GM18507 (cell line): ENCODE data around the gene RNF207.

Source experiments
- DNase-seq: peaks from one replicate; pipeline ENCODE4 v3.0.0; 2011; ENCODE audit warnings: low read depth; ENCODE audit not compliant: insufficient read length; ENCODE audit errors: extremely low spot score
- FAIRE-seq: peaks from 2 replicates; lab custom pipeline; 2011; peaks lifted over from hg19 to GRCh38; lab: Jason Lieb, UNC

RNF207 gene

DNA sequence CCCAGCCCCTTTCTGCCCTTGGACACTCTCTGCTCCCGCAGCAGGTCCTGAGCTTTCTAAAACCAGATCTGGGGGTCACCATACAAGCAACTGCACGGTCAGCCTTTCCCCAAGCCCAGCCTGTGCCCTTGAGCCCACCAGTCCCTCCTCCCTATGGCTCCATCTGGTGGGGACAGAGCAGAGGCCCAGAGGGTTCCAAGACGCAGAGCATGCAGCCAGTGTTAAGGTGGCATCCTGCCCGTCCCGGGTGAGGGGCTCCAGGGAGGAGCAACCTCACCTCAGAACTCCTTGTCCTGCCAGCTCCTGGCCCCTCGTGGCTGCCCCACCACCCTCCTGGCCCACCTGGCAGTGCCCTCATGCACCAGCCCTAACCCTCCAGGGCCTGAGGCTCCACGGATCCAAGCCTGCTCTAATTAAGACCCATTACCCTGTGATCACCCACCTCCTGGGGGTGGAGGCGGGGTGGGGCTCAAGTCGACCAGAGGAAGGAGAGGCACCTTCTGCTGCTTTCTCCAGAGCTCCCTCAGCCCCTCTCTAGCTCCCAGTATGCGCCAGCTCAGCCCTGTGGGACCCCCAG lies 34.3 kb upstream of the RNF207 start:
- no peak for DNase-seq

DNA sequence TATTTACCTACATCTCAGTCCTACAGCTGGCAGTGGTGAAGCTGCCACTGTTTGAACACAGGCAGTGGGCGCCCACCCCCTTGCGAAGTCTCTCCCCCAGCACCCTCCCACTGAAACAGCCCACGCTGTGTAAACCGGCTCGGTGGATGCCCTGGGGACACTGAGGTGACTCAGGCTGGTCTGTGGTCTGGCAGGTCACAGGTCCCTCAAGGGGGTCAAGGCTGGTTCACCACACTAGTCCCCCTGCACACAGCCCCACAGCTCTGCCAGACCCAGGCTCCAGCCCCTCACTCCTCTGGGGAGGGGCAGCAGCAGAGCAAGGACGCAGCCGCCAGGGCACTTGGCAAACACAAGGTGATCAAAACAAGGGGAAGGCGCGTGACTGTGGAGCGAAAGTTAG lies 33.4 kb upstream of the RNF207 start:
- FAIRE-seq (no peak), DNase-seq (no peak)

More for the DNA sequence above, 34.3 kb upstream of the RNF207 start:
- FAIRE-seq = no peak

DNA sequence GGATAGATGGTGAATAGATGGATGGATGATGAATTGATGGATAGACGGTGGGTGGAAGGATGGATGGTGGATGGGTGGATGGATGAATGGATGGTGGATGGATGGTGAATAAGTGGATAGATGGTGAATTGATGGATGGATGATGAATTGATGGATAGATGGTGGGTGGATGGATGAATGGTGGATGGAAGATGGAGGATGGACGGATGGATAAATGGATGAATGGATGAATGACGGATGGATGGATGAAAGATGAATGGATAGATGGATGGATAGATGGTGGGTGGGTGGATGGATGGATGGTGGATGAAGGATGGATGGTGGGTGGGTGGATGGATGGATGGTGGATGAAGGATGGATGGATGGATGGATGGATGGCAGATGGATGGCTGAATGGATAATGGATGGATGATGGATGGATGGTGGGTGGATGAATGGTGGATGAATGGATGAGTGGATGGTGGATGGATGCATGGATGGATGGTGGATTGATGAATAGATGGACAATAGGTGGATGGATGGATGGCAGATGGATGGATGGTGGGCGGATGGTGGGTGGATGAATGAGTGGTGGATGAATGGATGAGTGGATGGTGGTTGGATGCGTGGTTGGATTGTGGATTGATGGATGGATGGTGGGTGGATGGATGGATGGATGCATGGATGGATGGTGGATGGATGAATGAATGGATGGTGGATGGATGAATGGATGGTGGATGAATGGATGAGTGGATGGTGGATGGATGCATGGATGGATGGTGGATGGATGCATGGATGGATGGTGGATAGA lies 31.1 kb upstream of the RNF207 start:
- FAIRE-seq = no peak
- no peak for DNase-seq

DNA sequence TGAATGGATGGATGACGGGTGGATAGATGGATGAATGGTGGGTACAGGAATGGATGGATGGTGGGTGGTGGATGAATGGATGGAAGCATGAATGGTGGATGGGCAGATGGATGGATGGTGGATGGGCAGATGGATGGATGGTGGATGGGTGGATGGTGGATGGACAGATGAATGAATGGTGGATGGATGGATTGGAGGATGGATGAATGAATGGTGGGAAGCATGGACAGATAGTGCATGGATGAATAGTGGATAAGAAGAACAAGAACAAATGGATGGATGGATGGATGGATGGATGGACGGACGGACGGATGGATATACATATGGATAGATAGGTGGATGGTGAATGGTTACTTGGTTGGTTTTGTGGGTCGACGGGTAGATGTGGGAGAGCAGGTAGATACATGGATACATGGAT lies 30.5 kb upstream of the RNF207 start:
- no peak for FAIRE-seq

DNA sequence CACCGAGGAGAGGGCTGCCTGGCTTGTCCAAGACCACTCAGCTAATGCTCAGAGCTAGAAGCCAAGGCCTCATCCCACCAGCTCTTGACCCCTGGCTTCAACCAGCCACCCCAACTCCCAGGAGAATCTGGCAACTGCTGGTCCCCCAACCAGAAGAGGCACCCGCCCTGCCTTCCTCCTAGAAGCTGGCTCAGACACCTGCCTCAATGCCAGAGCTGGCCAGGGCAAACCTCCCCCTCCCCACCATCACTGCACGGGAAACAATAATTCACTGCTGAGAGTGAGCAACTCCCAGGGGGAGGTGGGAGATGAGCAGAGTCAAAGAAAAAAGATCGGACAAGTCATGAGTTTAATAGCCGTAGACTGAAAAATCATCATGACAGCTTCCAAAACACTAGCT lies 29.1 kb upstream of the RNF207 start:
- no peak for FAIRE-seq
- DNase-seq = no peak

More for the DNA sequence above, 30.5 kb upstream of the RNF207 start:
- no peak for DNase-seq

DNA sequence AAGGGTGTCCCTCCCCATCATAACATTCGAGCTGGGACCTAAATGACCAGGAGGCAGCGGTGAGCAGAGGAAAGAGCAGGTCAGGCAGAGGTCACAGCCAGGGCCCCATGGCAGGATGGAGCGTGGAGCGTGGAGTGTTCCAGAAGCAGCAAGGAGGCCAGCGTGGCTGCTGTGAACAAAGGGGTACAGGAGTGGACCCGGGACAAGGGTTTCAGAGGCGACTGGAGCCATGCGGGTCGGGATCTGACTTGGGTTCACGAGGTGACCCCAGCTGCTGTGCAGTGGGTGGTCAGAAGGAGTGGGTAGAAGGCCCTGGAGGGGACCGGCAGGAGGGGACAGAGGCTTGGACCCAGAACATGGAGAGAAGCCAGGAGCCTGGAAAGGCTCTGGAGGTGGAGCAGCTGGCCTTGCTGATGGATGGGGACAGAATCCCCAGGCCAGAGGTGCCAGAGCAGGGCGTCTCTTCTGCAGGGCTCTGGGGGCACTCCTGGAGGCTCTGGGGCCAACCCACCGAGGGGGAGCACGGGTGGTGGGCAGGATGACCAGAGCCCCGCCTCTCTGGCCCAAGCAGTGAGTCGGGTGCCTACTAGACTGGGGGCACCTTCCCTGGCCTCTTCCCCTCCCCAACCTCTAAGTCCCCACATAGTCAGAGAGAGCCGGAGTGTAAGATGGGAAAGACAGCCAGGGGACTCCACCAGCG lies 28.1 kb upstream of the RNF207 start:
- FAIRE-seq (no peak), DNase-seq (no peak)

DNA sequence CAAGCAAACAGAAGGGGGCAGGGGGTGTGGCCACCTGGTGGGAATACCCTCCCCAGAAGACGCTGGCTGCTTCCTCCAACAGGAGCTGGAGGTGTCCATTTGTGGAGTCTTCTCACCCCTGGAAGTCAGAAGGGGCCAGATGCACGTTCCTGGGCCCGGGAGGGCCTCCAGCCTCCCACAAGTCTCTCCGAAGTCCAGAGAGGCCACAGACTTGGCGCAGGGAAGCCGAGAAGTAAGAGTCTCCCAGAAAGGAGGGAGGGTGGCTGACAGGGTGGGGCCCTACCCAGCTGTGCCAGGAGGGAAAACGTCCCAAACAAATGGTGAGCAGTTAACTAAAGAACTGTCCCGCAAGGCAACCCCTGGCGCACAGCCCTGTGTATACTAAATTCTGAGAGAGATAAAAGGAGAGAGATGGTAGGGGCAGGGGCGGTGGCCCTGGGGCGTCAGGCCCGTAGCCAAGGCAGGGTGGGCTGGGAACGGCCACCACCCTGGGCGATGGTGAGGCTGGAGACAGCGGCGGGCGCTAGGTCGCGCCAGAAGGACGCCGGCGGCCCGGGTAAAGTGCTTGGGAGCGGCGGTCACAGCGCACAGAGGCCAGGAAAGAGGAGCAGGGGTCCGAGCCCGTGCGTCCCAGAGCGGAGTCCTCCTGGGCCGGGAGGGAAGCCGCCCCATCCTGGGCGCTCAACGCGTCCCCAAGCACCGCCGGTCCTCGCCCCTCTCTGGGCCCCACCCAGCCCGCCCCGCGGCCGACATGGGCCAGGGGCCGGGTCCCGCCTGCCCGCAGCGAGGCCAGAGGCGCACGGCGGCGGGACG lies 27.0 kb upstream of the RNF207 start:
- FAIRE-seq (no peak), DNase-seq (no peak)

DNA sequence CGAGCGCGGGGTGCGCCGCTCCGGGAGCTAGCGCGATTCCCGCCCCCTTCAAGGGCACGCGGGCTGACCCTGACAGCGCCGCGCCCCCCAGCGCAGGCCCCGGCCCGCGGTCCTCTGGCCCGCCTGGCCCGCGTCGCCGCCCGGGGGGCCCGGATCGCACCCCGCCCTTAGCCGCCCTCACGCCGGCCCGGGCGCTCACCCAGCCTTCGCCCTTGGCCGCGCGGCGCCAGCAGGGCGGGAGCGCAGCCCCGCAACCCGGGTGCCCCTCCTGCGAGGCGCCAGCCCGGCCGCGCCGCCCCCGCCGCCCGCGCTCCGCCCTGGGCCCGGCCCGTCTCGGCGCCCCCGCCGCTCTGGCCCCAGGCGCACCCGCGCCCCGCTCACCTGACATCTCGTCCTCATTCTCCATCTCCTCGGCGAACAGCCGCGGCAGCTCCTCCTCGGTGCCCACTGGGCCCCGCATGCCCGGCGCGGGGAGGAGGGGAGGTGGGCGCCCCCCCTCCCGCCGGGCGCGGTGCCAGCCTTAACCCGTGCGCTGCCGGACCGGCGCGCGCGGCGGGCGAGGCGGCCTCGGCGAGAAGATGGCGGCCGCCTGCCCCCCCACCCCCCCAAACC lies 26.2 kb upstream of the RNF207 start:
- DNase-seq (no peak), FAIRE-seq (no peak)

DNA sequence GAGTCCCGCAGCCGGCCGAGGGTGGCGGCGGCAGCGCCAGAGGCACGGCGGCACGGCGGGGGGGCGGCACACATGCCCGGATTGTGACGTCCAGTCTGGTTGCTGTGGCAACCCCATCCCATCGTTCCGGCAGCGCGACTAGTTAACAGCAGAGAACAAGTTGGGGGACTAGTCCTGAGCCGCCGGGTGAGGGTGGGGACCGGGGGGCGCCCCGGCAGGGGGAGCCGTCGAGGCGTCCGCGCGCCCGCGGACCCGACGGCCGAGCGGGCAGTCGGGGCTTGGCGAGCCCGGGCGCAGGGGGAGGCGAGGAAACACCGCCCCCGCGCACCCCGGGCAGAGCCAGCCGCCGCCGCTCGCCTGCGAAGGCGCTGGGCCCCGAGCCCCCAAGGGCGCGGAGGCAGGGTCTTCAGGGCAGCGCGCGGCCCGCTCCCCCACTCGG lies 25.6 kb upstream of the RNF207 start, which contains the start of gene CHD5:
Gene CHD5, minus strand, starts transcription at position 54 of the 439 bp plus-strand sequence. CDS start 298 bp downstream, outside the sequence.
- DNase-seq (no peak), FAIRE-seq (no peak)

DNA sequence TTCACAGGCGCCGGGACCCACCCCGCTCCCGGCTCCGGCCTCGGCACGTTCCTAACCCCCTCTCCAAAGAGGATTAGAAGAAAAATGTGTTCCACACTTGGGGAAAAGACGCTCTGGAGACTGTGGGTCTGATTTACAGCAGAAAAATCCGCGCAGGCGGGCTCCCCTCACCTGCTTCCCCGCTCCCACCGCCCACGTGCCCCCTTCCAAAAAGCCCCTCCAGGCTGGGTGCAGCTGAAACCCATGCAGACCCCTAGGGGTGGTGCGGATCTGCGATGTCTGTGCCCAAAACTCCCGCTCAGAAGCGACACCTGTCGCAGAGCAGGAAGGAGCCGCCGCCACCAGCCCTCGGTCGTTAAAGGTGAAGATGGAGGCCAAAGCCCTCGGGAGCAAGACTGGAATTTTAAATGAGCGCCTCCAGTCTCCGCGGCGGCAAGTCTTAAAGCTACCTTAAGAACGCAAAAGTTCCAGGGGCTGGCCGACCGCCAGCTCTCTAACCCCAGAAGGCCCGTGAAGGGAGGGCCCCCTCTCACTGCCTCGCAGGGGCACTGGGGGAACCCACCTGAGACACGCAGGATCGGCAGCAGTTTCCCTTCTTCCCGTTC lies 25.1 kb upstream of the RNF207 start:
- no peak for FAIRE-seq
- no peak for DNase-seq

DNA sequence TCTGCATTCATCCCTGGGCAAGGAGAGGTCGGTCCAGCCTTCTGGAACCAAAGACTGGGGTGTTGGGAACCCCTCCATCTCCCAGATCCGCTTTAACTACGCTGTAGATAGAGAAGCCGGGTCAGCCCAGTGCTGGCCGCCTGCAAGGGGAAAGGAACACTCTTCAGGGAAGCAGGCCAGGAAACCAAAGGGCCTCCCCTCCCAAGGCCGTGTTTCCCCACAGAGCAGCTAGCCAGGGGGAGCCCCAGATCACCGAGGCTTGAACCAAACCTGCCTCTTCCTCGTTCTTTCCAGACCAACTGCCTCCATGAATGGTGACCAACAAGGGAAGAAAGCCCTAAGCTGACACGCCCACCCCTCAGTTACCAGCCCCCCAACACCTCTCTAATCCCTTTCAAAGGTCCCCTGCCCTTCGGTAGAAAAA lies 24.6 kb upstream of the RNF207 start:
- DNase-seq = no peak
- FAIRE-seq = no peak

DNA sequence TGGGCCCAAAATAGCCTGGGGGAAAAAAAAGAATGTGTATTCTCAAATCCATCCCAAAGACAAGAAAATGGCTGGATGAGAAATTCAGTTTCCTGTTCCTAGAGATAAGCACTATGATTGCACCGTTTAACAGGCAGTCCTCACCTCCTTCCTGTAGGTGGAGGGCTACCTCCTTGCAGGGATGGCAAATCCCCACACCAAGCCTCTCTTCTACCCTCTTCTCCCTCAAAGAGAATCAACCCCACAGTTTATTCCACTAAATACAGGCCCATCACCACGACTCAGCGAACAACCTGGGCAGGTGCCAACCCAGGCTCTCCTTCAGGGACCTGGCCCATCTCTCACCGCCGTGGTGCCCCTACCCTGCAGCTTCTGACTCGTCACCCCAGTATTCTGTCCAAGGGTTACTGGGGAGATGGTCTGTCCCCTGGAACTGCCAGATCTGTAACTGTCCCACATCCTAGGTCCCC lies 22.4 kb upstream of the RNF207 start:
- FAIRE-seq (no peak), DNase-seq (no peak)

DNA sequence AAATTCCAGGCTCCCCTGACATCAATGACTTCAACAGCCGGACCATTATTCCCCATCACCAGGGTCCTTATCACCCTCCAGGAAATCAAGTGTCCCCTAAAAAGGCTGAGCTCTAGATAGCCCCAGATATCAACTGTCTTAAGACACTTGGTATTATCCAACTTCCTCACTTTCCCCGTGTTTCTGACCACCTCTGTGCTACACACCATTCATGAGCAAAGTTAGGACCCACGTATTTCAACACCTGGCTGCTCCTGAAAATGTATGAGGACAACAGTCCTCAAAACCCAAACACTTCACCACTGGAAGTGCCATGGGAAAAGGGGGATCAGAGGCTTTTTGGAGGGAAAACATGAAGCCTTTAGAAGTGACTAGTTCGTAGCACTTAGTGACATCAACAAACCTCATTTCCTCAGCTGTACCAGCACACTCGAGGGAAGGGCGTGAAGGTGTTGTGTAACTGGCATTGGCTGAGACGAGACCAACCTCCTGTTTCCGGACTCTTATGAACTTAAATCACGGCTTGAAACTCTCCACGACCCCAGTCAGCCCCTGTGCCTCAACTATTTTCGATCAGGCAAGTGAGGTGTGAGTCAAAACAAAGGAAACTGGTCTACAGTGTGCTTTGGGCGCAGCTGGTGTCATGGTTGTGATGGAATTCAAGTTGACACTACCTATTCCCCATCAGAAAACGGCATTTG lies 21.7 kb upstream of the RNF207 start:
- DNase-seq = no peak
- no peak for FAIRE-seq

DNA sequence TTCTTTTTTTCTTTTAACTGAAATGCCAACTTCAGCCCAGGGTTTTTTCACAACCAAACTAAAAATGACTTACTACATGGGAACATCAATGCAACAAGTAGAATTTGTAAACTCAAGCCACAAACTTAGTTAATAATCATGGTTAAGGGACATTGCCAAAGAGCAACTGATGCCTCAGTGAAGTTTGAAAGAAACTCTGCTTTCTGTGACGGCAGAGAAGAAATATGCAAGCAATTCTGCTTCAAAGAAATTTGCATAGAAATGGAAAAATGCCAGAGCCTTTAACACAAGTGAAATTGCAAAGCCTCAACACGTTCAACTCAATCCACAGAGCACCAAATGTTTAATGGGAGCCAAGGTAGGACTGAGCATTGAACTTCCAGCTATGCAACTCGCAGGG lies 20.8 kb upstream of the RNF207 start:
- FAIRE-seq (no peak), DNase-seq (no peak)

DNA sequence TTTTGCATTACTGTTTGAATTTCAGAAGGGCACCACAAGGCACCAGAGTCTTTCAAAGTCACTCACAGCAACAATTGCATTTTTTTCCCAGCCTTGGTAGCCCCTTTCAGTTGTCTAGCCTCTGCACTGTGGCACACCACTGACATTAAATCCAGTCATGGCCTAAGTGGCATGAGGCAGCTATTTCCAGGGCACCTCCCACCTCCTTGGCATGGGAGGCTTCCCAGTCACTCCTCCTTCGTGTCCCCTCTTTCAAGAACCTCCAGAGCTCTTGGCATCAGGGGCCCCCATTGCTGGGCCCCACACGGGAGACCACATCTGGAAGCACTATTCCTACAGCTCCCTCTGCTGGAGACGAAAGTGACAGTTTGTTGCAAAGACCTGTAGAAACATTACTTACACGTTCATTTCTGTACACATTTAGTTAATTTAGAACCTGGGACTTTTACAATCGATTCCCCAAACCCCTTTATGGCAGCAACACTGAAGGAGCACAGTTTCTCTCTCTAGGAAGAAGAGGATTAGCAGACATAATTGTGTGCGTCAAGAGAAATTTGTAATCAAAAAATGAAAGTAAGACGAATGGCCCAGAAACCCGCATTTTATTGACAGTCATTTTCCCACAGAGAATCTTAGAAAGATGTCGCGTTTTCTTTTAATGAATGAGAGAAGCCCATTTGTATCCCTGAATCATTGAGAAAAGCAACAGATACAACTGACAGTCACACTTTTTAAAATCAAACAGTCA lies 20.1 kb upstream of the RNF207 start:
- FAIRE-seq (peak; percentile 64), DNase-seq (no peak)

DNA sequence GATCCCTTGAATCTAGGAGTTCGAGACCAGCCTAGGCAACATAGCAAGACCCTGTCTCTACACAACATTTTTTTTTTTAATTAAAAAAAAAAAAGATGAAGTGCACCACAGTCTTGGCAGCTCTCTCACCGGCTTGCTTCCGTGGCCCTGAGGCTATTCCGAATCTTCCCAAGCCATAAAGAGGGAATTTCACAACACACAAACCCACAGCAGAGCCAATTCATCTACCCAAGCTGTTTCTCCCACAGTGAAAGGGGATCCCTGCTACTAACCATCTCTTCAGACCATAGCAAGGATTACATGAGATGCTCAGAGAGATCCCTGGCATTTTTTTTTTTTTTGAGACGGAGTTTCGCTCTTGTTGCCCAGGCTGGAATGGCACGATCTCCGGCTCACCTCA lies 17.5 kb upstream of the RNF207 start:
- no peak for FAIRE-seq
- no peak for DNase-seq

DNA sequence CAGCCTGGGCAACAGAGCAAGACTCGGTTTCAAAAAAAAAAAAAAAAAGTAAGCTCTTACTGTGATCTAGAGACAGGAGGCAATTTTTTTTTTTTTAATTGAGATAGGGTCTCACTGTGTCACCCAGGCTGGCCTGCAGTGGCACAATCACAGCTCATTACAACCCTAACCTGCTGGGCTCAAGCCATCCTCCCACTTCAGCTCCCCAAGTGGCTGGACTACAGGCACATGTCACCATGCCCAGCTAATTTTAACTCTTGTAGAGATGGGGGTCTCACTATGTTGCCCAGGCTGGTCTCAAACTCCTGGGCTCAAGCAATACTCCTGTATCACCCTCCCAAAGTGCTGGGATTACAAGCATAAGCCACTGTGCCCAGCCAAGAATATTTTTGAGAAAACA lies 14.0 kb upstream of the RNF207 start:
- FAIRE-seq = no peak
- DNase-seq = no peak
